Ovary (tissue), 3 donors: ENCODE measurements around the gene ARRDC3.

ENCODE experiments used
- CTCF ChIP-seq, 3 donors: fragments of 450-650 bp in 2 of 3; fragments of 200-600 bp in 1 of 3; IDR thresholded peaks; one replicate each; pipeline versions ENCODE4 v1.5.1 to v1.8.0; 2016 to 2022; ENCODE audit warnings: antibody characterized with exemption in 3 of 3, mild to moderate bottlenecking in 1 of 3
- EP300 ChIP-seq: sonication (generic); formaldehyde crosslinking; IDR thresholded peaks from one replicate; pipeline ENCODE4 v1.6.1; 2017; ENCODE audit warnings: antibody characterized with exemption
- POLR2A ChIP-seq: fragments of 450-650 bp; IDR thresholded peaks from one replicate; pipeline ENCODE4 v1.6.1; 2017; ENCODE audit warnings: antibody characterized with exemption, mild to moderate bottlenecking, moderate library complexity
- donor health status: DM: no; HTN: no; CAD: no.

- TF ChIP-seq EP300, result no peak
- TF ChIP-seq CTCF (IDR thresholded peaks at IDR 0.05), result no peak
- TF ChIP-seq POLR2A, result no peak
Measured at GRCh38 chr5:91403438-91403837, 20.3 kb upstream of the ARRDC3 start.
